Measurements from ENCODE around the gene TNPO2.
A peak's percentile ranks its signal among the peaks of the same experiment; 100 is the strongest.

The TNPO2 gene

GRCh38 chr19:12667731-12668302, 55.9 kb downstream of the TNPO2 start:
- H3K4me3 ChIP-seq (replicated peaks; ENCODE audit: insufficient read depth, low read length): no peak overlapping the region
- no peaks in the 10 kb centered on the region for H3K27me3 ChIP-seq (ENCODE audit: insufficient read depth, poor library complexity, severe bottlenecking)
- H3K27ac ChIP-seq (replicated peaks): no peak overlapping the region
- DNase-seq (ENCODE audit: low read depth in 1 of 2, low spot score in 1 of 2): no peak
- TF ChIP-seq GABPA (IDR thresholded peaks at IDR 0.05; ENCODE audit: low read depth): no peak
- TF ChIP-seq CTCF (IDR thresholded peaks at IDR 0.05; ENCODE audit: insufficient read depth, low read length): no peak
- no peak for TF ChIP-seq REST (IDR thresholded peaks at IDR 0.05; ENCODE audit: insufficient replicate concordance, low read depth)
- no peak for TF ChIP-seq SPI1 (IDR thresholded peaks at IDR 0.05; ENCODE audit: borderline replicate concordance, low read depth)
- no peak for TF ChIP-seq POLR2AphosphoS5 (IDR thresholded peaks at IDR 0.05; ENCODE audit: low read depth)

- Histone ChIP-seq H3K27me3 (ENCODE audit: insufficient read depth, poor library complexity, severe bottlenecking) (no peaks in the 10 kb centered on the region), H3K4me3 (replicated peaks; ENCODE audit: insufficient read depth, low read length) (peak within 1 kb of the TSS; percentile 94), H3K27ac (replicated peaks) (peak within 1 kb of the TSS; percentile 85)
- TF ChIP-seq POLR2AphosphoS5 (IDR thresholded peaks at IDR 0.05; ENCODE audit: low read depth) (0 out of 2 replicates have a peak, but pooled peaks have one; percentile 8), SPI1 (IDR thresholded peaks at IDR 0.05; ENCODE audit: borderline replicate concordance, low read depth) (no peak)
- DNase-seq (ENCODE audit: low read depth in 1 of 2, low spot score in 1 of 2): peak; percentile 67 to 72
These were observed 57.3 kb downstream of the TNPO2 start, which contains the start of the genes MAN2B1 and WDR83 for GRCh38 chr19:12666265-12667048. TSS of gene MAN2B1 (minus strand) at chr19:12666742. CDS start at chr19:12666701, 41 bp downstream. TSS of gene WDR83 (plus strand) at chr19:12666807. CDS start at chr19:12669791, 2,984 bp downstream.

GRCh38 chr19:12665671-12666264, 58.0 kb downstream of the TNPO2 start:
- H3K27ac ChIP-seq (replicated peaks): peak overlapping the region; percentile 85
- peak in 1 of 2 experiments; percentile 12 for DNase-seq (ENCODE audit: low read depth in 1 of 2, low spot score in 1 of 2)
- peak overlapping the region; percentile 94 for H3K4me3 ChIP-seq (replicated peaks; ENCODE audit: insufficient read depth, low read length)
- no peaks in the 10 kb centered on the region for H3K27me3 ChIP-seq (ENCODE audit: insufficient read depth, poor library complexity, severe bottlenecking)
- 0 out of 2 replicates have a peak, but pooled peaks have one; percentile 24 for TF ChIP-seq POLR2AphosphoS5 (IDR thresholded peaks at IDR 0.05; ENCODE audit: low read depth)
- TF ChIP-seq SPI1 (IDR thresholded peaks at IDR 0.05; ENCODE audit: borderline replicate concordance, low read depth): no peak

- DNase-seq (ENCODE audit: low read depth in 1 of 2, low spot score in 1 of 2): peak; percentile 83 to 98
- H3K4me3 ChIP-seq (replicated peaks; ENCODE audit: insufficient read depth, low read length): peak overlapping the region; percentile 94
- no peaks in the 10 kb centered on the region for H3K27me3 ChIP-seq (ENCODE audit: insufficient read depth, poor library complexity, severe bottlenecking)
- TF ChIP-seq SPI1 (IDR thresholded peaks at IDR 0.05; ENCODE audit: borderline replicate concordance, low read depth) (peak; percentile 100), GABPA (IDR thresholded peaks at IDR 0.05; ENCODE audit: low read depth) (peak; percentile 87), POLR2AphosphoS5 (IDR thresholded peaks at IDR 0.05; ENCODE audit: low read depth) (peak; percentile 87), REST (IDR thresholded peaks at IDR 0.05; ENCODE audit: insufficient replicate concordance, low read depth) (no peak), CTCF (IDR thresholded peaks at IDR 0.05; ENCODE audit: insufficient read depth, low read length) (no peak)
- H3K27ac ChIP-seq (replicated peaks): peak overlapping the region; percentile 85
These were observed 58.5 kb downstream of the TNPO2 start for GRCh38 chr19:12665281-12665573.
